Mesenteric fat pad (tissue), 1 donor: Measurements from ENCODE around the gene EGFR. TPM values are rescaled to one million over a fixed set of nuclear protein-coding genes. Genes with fewer than 3 reads are reported as not detected.

Experiments
- DNase-seq: peaks from one replicate; pipeline ENCODE4 v3.0.0-alpha.2; 2020; ENCODE audit warnings: low spot score
- total RNA-seq: library from RNA; stranded (reverse); fragmentation: NEBNext Ultra II Directional; extraction: Animal tissue kit (Norgen Biotek cat#: 25700); gene quantifications from one replicate; pipeline ENCODE4 v1.2.1, GENCODE V29; 2021
- donor health status: DM: yes; HTN: yes; CAD: no.

The EGFR gene
- total RNA-seq, 1 donor from 2014 or later: 80.9 TPM

- no peak for DNase-seq
Measured at GRCh38 chr7:55164527-55164926, 145.7 kb downstream of the EGFR start.

GRCh38 chr7:55165176-55165861 is 146.5 kb downstream of the EGFR start:
- no peak for DNase-seq

GRCh38 chr7:55167296-55167695 is 148.5 kb downstream of the EGFR start:
- DNase-seq: peak; percentile 83

GRCh38 chr7:55170335-55171069 is 151.7 kb downstream of the EGFR start:
- DNase-seq: peak; percentile 69

- DNase-seq: peak; percentile 47
Measured at GRCh38 chr7:55171157-55171556, 152.3 kb downstream of the EGFR start.

- peak; percentile 57 for DNase-seq
Measured at GRCh38 chr7:55172161-55172560, 153.3 kb downstream of the EGFR start.

- DNase-seq: peak; percentile 75
Measured at GRCh38 chr7:55172881-55173609, 154.2 kb downstream of the EGFR start.

- DNase-seq: peak; percentile 83
Measured at GRCh38 chr7:55173671-55174070, 154.9 kb downstream of the EGFR start.

GRCh38 chr7:55174456-55174855 is 155.6 kb downstream of the EGFR start:
- DNase-seq: no peak

GRCh38 chr7:55174856-55175255 is 156.0 kb downstream of the EGFR start:
- DNase-seq: no peak

- peak; percentile 59 for DNase-seq
Measured at GRCh38 chr7:55177068-55177530, 158.3 kb downstream of the EGFR start.

- peak; percentile 77 for DNase-seq
Measured at GRCh38 chr7:55177589-55178261, 158.9 kb downstream of the EGFR start.

- DNase-seq: no peak
Measured at GRCh38 chr7:55178292-55178862, 159.6 kb downstream of the EGFR start.

- DNase-seq: peak; percentile 45
Measured at GRCh38 chr7:55178863-55179773, 160.3 kb downstream of the EGFR start.

- no peak for DNase-seq
Measured at GRCh38 chr7:55179931-55180682, 161.3 kb downstream of the EGFR start.

GRCh38 chr7:55180963-55181542 is 162.2 kb downstream of the EGFR start:
- no peak for DNase-seq

GRCh38 chr7:55181762-55182161 is 162.9 kb downstream of the EGFR start:
- no peak for DNase-seq

- DNase-seq: no peak
Measured at GRCh38 chr7:55183897-55184296, 165.1 kb downstream of the EGFR start.

GRCh38 chr7:55185321-55185802 is 166.5 kb downstream of the EGFR start:
- DNase-seq: no peak
